ENCODE measurements around the gene PDE4D.

The PDE4D gene

DNA sequence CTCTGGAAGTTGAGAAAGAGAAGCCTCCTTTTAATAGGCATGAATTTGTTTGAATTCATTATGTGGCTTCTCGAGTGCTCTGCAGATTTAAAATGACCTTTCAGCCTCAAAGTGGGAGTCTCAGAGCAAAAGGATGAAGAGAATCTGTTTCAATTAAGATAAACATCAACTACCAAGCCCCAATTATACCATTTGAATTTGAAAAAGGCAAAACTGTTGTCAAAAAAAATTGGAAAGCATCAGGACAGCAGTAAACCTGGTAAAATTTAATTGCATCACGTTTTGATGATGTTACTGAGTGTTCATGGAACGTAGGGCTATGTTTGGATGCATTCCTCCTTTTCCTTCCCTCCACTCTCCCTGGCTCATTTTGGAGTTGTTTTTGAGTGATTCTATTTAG lies 637.2 kb downstream of the PDE4D start:
- DNase-seq (ENCODE audit: low spot score): no peak

- no peak for DNase-seq (ENCODE audit: low spot score)
These were observed 639.4 kb downstream of the PDE4D start for GRCh38 chr5:59254055-59254687.

GRCh38 chr5:59253625-59254024 lies 639.9 kb downstream of the PDE4D start:
- DNase-seq (ENCODE audit: low spot score): no peak

GRCh38 chr5:59251627-59252026 lies 641.9 kb downstream of the PDE4D start:
- DNase-seq (ENCODE audit: low spot score): no peak

DNA sequence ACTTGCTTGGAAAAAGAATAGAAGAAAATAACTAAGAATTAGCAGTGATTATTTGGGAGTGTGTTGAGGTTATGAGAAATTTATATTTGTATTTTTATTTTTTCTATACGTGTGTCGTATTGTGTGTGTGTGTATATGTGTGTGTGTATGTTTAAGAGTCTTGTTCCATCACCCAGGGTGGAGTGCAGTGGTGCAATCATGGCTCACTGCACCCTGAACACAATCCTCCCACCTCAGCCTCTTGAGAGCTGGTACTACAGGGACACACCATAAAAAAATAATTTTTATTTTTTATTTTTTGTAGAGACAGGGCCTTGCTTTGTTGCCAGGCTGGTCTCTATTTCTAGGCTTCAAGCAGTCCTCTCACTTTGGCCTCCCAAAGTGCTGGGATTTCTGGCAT lies 643.8 kb downstream of the PDE4D start:
- DNase-seq (ENCODE audit: low spot score): no peak

GRCh38 chr5:59249160-59249559 lies 644.4 kb downstream of the PDE4D start:
- no peak for DNase-seq (ENCODE audit: low spot score)

DNA sequence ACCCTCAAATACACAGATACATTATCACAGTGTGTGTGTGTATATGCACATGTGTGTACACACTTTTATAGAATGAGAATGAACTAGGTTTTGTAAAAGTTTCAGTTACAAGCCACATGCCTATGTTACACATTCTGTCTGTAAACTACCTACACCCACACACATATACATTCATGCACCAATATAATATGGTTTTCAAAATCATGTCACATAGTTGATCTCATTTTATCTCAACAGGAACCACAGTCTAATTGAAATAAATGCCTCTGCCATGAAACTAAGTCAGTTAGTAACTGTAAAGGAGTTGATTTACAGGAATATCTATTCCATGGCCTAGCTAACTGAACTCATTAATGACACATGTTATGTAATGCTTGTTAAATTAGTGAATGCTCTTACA lies 646.6 kb downstream of the PDE4D start:
- no peak for DNase-seq (ENCODE audit: low spot score)

DNA sequence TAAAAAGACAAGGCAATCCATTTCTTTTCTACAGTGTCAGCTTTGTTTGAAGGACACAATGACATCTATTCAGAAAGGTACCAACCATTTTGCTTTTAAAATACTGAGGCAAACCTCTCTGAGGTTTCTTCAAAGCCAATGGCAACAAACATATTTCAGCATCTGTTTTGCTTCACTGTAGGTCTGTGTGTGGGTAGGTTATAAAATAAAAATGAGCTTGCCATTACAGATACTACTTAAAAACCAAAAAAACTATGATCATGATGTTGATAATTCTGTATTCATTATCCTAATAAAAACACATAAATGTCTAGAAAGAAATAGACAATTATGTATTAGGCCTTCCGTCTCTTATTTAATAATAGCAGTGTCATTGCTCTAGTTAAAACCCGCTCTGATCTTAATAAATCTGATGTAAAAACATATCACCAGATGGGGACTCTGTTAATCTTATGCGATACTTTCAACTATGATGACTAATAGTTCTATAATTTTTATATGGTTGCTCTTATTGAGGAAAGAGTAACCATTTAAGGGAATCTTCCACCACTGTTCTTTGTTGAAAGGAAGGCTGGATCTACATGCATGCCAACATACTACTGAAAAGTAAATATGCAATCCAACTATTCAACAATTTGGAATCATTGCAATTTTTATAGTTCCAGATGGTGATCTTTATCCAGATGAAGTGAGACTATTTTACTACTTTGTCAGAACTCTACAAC lies 647.2 kb downstream of the PDE4D start:
- DNase-seq (ENCODE audit: low spot score): no peak

- no peak for DNase-seq (ENCODE audit: low spot score)
These were observed 648.3 kb downstream of the PDE4D start for GRCh38 chr5:59245198-59245597.

- no peak for DNase-seq (ENCODE audit: low spot score)
These were observed 652.0 kb downstream of the PDE4D start for GRCh38 chr5:59241552-59241951.

DNA sequence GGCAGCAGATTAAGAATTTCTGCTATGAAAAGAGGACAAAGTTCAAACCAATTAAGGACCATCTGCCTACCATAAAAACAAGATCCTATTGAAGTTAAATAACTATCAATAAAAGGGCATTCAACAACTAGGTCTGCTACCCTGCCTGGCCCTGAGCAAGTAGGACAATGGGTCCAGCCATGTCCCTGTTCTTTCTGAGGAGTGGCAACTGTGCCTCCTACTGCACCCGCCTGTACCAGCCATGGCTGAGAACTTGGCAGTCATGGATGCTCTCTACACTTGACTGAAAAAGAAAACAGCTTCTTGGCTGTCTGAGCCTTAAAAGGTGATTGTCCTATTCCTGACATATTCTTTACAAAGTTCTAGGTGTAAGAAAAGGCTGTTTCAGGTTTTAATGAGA lies 652.4 kb downstream of the PDE4D start:
- no peak for DNase-seq (ENCODE audit: low spot score)

DNA sequence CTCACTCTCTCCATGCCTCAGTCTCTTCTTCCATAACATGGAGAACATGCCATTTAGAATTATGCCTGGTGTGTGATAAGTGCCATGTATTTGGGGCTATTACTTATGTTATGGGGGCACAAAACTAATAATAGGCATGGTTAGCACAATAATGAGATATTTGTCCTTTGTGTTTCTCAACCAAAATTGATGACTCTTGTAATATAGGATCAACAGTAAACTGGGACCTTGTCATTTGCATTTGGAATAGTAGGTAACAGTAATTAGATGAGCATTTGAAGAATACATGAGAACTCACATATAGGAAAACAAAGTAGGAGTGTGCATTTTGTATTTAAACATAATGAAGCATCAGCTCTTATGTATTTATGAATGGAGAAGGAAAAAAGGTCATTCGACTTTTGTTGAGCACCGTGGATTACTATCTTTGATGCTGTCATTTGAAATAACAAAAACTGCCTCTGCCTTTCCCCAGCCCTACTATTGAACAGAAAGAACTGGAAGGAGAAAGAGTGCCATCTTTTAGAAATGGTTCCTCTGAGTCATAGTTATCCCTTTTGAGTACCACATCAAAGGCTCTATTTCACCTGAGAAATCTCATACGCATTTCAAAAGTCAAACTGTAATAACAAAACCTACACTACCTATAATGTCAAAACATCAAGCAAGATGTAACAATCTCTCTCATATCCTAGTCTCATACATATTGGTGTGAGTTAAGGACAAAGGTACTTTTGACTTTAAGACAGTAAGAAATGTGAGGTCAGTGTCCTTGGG lies 655.2 kb downstream of the PDE4D start:
- DNase-seq (ENCODE audit: low spot score): no peak

GRCh38 chr5:59236986-59237385 lies 656.5 kb downstream of the PDE4D start:
- DNase-seq (ENCODE audit: low spot score): no peak

DNA sequence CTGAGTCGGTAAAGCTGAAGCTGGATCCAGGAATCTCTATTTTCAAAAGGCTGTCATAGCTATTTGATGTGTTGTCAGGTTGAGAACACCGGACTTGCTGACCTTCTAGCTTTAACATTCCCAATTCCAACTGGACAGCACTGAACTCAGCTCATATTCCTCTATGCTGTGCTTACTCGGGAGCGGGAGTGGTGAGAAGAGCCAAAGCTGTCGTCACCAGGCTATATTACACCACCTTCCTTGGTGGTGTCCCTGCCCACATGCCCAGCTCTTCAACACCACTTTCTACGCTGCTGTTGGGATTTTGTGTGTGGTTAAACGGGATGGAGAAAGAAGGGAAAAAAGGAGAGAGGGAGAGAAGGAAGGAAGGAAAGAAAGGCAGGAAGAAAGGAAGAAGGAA lies 657.1 kb downstream of the PDE4D start:
- DNase-seq (ENCODE audit: low spot score): no peak

- DNase-seq (ENCODE audit: low spot score): no peak
These were observed 659.3 kb downstream of the PDE4D start for GRCh38 chr5:59234236-59234635.

DNA sequence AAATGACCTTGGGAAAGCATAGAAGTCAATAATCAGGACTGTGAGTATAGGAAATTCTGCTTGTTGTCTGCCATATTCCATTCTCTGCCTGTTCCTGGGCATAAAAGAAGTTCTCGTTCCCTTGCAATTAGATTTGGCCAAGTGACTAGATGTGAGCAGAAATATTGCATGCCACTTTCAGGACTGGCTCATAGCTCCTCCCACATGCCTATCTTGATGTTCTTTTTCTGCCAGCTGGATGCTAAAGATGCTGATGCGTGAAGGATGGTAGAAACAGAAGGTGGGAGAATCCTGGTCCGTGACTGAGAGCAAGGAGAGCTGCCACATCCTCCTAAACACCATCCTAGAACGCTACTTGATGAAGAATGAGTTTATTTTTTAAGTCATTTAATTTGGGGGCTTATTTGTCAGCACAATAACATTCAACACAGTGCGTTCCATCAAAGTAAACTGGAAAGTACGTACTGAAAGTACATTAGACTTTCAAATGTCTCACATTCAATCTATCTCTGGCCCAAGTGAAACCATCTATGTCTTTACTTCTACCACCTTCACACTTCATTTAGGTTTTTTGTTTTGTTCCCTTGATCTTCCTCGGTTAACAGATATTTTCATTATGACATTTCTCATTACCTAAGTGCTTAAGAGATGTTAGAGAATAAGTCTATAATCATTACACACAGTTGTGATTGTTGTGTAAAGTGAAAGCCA lies 662.1 kb downstream of the PDE4D start:
- DNase-seq (ENCODE audit: low spot score): no peak

GRCh38 chr5:59222687-59223511 lies 670.6 kb downstream of the PDE4D start:
- DNase-seq (ENCODE audit: low spot score): no peak

GRCh38 chr5:59221769-59222168 lies 671.8 kb downstream of the PDE4D start:
- DNase-seq (ENCODE audit: low spot score): no peak

- DNase-seq (ENCODE audit: low spot score): no peak
These were observed 675.0 kb downstream of the PDE4D start for GRCh38 chr5:59218424-59219045.

DNA sequence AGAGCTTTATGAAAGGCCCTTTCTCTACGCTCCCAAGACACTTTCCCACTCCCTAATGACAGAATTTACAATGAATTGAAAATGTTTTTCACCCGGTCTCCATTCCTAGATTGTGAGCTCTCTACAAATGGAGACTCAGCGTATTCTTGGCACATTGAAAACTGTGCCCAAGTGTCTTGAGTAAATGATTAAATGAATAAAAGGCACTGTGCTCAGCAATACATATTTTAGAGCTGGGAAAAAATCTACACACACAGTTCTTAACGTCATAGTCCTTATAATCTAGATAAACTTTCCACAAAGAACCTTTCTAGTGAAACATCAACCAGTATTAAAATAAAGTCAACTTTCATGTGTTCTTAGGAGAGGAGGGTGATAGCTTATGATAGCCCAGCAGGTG lies 676.7 kb downstream of the PDE4D start:
- no peak for DNase-seq (ENCODE audit: low spot score)

DNA sequence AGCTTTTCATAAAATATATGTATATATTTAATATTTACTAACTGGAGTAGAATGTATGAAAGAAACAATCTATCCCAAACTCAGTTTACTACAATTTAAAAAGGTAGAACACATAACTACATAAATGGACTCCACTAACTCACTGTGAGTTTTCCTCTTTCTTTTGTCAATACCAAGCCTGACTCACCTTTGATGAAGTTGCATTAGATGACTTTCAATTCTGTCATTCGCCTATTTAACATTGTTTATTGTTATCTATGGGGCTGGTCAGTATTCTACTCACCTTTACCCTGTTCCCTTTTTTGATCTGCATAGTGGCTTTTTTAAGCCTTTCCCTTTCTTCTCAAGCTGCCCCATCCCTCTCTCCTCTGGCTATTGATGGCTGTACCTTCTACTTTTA lies 680.9 kb downstream of the PDE4D start:
- DNase-seq (ENCODE audit: low spot score): no peak
